ENCODE results near the gene C10orf71.

- TF ChIP-seq EZH2phosphoT487 (IDR thresholded peaks at IDR 0.05; ENCODE audit: borderline replicate concordance, low read depth) (no peak), CTCF (IDR thresholded peaks at IDR 0.05) (no peak), POLR2AphosphoS5 (IDR thresholded peaks at IDR 0.05; ENCODE audit: low read depth, low read length) (no peak)
These were observed 48.9 kb downstream of the C10orf71 start for GRCh38 chr10:49347827-49348226.

Data from SK-N-SH (cell line).